ENCODE measurements around the gene PCDHGB3. TPM values are rescaled to one million over a fixed set of nuclear protein-coding genes. Genes with fewer than 3 reads are reported as not detected.
"Not testable (repeated sequence)": the region's sequence is repeated elsewhere in the genome, so short reads cannot be mapped to it uniquely, and the experiment has no call there.

PCDHGB3 gene
- total and polyA plus RNA-seq, 2 donors (not counting 3 experiments of a cell fraction or from before 2014, with no cell fraction given), result 1.8 to 2.0 TPM

DNA sequence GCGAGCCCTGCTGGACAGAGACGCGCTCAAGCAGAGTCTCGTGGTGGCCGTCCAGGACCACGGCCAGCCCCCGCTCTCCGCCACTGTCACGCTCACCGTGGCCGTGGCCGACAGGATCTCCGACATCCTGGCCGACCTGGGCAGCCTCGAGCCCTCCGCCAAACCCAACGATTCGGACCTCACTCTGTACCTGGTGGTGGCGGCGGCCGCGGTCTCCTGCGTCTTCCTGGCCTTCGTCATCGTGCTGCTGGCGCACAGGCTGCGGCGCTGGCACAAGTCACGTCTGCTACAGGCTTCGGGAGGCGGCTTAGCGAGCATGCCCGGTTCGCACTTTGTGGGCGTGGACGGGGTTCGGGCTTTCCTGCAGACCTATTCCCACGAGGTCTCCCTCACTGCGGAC, 37.5 kb upstream of the PCDHGB3 start:
- H3K9ac ChIP-seq (replicated peaks; ENCODE audit: extremely low read depth, insufficient read depth, low read length); DNase-seq (ENCODE audit: low read depth, low spot score); dilution Hi-C loops (cut with MboI; ENCODE audit: extremely low pct_ligation_motif_present, low sequenced_read_pairs); H3K36me3 ChIP-seq (ENCODE audit: control insufficient read depth in 2 of 2, extremely low read depth in 1 of 2, insufficient read depth in 2 of 2, low read length in 2 of 2); H3K9me1 ChIP-seq (replicated peaks; ENCODE audit: control insufficient read depth, extremely low read depth, insufficient read depth, low read length); H3K9me3 ChIP-seq (replicated peaks; ENCODE audit: control insufficient read depth, insufficient read depth, low read length); H3K4me3 ChIP-seq (replicated peaks in 1 of 3; ENCODE audit: insufficient read depth in 1 of 3, low read depth in 1 of 3, low read length in 3 of 3); intact Hi-C loops (cut with micrococcal nuclease); H4K20me1 ChIP-seq (replicated peaks; ENCODE audit: control insufficient read depth, extremely low read depth, insufficient read depth, low read length); H3K4me2 ChIP-seq (ENCODE audit: insufficient read depth, low read length); H3K4me1 ChIP-seq (ENCODE audit: control insufficient read depth, extremely low read depth, insufficient read depth, low read length); POLR2A ChIA-PET; H3K79me2 ChIP-seq (ENCODE audit: control insufficient read depth, insufficient read depth, low read length); H3K27ac ChIP-seq (ENCODE audit: insufficient read depth, low read depth, low read length); FAIRE-seq; BruUV-seq (replicated peaks); H2AFZ ChIP-seq (ENCODE audit: low read depth, low read length): not testable (repeated sequence)
- peak; percentile 45 for TF ChIP-seq EZH2 (IDR thresholded peaks at IDR 0.05; ENCODE audit: borderline replicate concordance, low read depth, low read length, severe bottlenecking)
- H3K27me3 ChIP-seq (ENCODE audit: control insufficient read depth in 2 of 2, insufficient read depth in 2 of 2, low read length in 2 of 2), result peaks cover 23 to 80% of the 10 kb centered on the region in 2 experiments
- CTCF ChIA-PET, result interaction anchor here (0.7 to 1.4 kb wide), 3 partner anchors 9 to 231 kb away, joined by 4 read pairs; no protein-coding TSS in a partner anchor

DNA sequence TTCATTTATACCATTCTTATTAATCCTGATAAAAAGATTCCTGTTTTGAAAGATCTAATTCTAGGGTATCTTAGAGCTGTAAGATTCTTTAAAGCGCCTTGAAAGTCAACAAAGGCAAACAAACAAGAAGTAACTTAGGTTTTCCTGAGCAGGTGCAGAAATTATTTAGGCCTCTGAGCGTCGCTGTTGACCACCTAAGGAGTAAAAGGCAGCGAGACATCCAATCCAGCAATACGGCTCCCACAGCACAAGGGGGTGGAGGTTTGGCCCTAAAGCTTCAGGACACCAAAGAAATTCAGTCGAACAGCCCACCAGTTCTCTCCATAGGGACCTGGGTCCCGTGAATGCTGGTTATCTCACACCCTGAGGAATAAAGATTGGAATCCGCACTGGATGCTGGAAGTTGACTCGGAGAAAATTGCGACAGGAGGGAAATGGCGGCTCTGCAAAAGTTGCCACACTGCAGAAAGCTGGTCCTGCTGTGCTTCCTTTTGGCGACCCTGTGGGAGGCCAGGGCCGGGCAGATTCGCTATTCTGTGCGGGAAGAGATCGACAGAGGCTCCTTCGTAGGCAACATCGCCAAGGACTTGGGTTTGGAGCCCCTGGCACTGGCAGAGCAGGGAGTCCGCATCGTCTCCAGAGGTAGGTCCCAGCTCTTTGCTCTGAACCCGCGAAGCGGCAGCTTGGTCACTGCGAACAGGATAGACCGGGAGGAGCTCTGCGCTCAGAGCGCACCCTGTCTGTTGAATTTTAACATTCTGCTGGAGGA, 31.3 kb upstream of the PCDHGB3 start, which contains the start of gene PCDHGA2:
Gene PCDHGA2, plus strand, starts transcription at position 223 of the 769 bp plus-strand sequence.
- Histone ChIP-seq H2AFZ (ENCODE audit: low read depth, low read length) (peak within 1 kb of the TSS; percentile 69), H4K20me1 (replicated peaks; ENCODE audit: control insufficient read depth, extremely low read depth, insufficient read depth, low read length) (no peaks in the 10 kb centered on the region), H3K27ac (ENCODE audit: insufficient read depth, low read depth, low read length) (no peak within 1 kb of the TSS), H3K4me3 (replicated peaks in 1 of 3; ENCODE audit: insufficient read depth in 1 of 3, low read depth in 1 of 3, low read length in 3 of 3) (peak within 1 kb of the TSS in 2 of 3 experiments; percentile 16 to 53), H3K9me1 (replicated peaks; ENCODE audit: control insufficient read depth, extremely low read depth, insufficient read depth, low read length) (no peaks in the 10 kb centered on the region), H3K79me2 (ENCODE audit: control insufficient read depth, insufficient read depth, low read length) (no peaks in the 10 kb centered on the region), H3K4me2 (ENCODE audit: insufficient read depth, low read length) (peak within 1 kb of the TSS; percentile 53), H3K36me3 (ENCODE audit: control insufficient read depth in 2 of 2, extremely low read depth in 1 of 2, insufficient read depth in 2 of 2, low read length in 2 of 2) (no peaks in the 10 kb centered on the region), H3K9ac (replicated peaks; ENCODE audit: extremely low read depth, insufficient read depth, low read length) (no peak within 1 kb of the TSS), H3K9me3 (replicated peaks; ENCODE audit: control insufficient read depth, insufficient read depth, low read length) (no peaks in the 10 kb centered on the region), H3K27me3 (ENCODE audit: control insufficient read depth in 2 of 2, insufficient read depth in 2 of 2, low read length in 2 of 2) (peaks cover 15 to 66% of the 10 kb centered on the region in 2 experiments), H3K4me1 (ENCODE audit: control insufficient read depth, extremely low read depth, insufficient read depth, low read length) (no peaks in the 10 kb centered on the region)
- TF ChIP-seq, protein P1, sequence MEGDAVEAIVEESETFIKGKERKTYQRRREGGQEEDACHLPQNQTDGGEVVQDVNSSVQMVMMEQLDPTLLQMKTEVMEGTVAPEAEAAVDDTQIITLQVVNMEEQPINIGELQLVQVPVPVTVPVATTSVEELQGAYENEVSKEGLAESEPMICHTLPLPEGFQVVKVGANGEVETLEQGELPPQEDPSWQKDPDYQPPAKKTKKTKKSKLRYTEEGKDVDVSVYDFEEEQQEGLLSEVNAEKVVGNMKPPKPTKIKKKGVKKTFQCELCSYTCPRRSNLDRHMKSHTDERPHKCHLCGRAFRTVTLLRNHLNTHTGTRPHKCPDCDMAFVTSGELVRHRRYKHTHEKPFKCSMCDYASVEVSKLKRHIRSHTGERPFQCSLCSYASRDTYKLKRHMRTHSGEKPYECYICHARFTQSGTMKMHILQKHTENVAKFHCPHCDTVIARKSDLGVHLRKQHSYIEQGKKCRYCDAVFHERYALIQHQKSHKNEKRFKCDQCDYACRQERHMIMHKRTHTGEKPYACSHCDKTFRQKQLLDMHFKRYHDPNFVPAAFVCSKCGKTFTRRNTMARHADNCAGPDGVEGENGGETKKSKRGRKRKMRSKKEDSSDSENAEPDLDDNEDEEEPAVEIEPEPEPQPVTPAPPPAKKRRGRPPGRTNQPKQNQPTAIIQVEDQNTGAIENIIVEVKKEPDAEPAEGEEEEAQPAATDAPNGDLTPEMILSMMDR (IDR thresholded peaks at IDR 0.05; ENCODE audit: extremely low read depth in 1 of 2, insufficient read depth in 1 of 2, low read depth in 1 of 2, low read length in 2 of 2), result peak; percentile 43 to 54
- TF ChIP-seq POLR2AphosphoS5 (IDR thresholded peaks at IDR 0.05; ENCODE audit: insufficient read depth, low read depth, low read length), result no peak
- DNase-seq (ENCODE audit: low read depth, low spot score) (peak; percentile 59), FAIRE-seq (peak; percentile 86)
- ChIA-PET POLR2A (no interaction called here), CTCF (interaction anchor here (0.6 to 3.0 kb wide), 28 partner anchors 8 to 228 kb away, joined by 3 to 51 read pairs (median 7); partner anchors contain the start of genes PCDHB14, PCDHGA1, PCDHGA10 and PCDHGA11)
- TSS peak; percentile 19 for BruUV-seq (replicated peaks)
- dilution Hi-C loops (cut with MboI; ENCODE audit: extremely low pct_ligation_motif_present, low sequenced_read_pairs), result no loop called here
- intact Hi-C loops (cut with micrococcal nuclease), result loop anchor here (5.0 kb wide), 1 partner anchor 184 kb away; no protein-coding TSS in a partner anchor

DNA sequence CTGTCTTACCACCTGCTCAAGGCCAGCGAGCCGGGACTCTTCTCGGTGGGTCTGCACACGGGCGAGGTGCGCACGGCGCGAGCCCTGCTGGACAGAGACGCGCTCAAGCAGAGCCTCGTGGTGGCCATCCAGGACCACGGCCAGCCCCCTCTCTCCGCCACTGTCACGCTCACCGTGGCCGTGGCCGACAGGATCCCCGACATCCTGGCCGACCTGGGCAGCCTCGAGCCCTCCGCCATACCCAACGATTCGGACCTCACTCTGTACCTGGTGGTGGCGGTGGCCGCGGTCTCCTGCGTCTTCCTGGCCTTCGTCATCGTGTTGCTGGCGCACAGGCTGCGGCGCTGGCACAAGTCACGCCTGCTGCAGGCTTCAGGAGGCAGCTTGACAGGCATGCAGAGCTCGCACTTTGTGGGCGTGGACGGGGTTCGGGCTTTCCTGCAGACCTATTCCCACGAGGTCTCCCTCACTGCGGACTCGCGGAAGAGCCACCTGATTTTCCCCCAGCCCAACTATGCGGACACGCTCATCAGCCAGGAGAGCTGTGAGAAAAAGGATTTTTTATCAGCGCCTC, 29.2 kb upstream of the PCDHGB3 start:
- BruUV-seq (replicated peaks); H3K9me1 ChIP-seq (replicated peaks; ENCODE audit: control insufficient read depth, extremely low read depth, insufficient read depth, low read length); H3K79me2 ChIP-seq (ENCODE audit: control insufficient read depth, insufficient read depth, low read length); dilution Hi-C loops (cut with MboI; ENCODE audit: extremely low pct_ligation_motif_present, low sequenced_read_pairs); H3K4me1 ChIP-seq (ENCODE audit: control insufficient read depth, extremely low read depth, insufficient read depth, low read length); H3K4me2 ChIP-seq (ENCODE audit: insufficient read depth, low read length); FAIRE-seq; H2AFZ ChIP-seq (ENCODE audit: low read depth, low read length); POLR2A ChIA-PET; H3K9me3 ChIP-seq (replicated peaks; ENCODE audit: control insufficient read depth, insufficient read depth, low read length); H3K27ac ChIP-seq (ENCODE audit: insufficient read depth, low read depth, low read length); H3K4me3 ChIP-seq (replicated peaks in 1 of 3; ENCODE audit: insufficient read depth in 1 of 3, low read depth in 1 of 3, low read length in 3 of 3); H4K20me1 ChIP-seq (replicated peaks; ENCODE audit: control insufficient read depth, extremely low read depth, insufficient read depth, low read length); H3K9ac ChIP-seq (replicated peaks; ENCODE audit: extremely low read depth, insufficient read depth, low read length); DNase-seq (ENCODE audit: low read depth, low spot score); intact Hi-C loops (cut with micrococcal nuclease); H3K36me3 ChIP-seq (ENCODE audit: control insufficient read depth in 2 of 2, extremely low read depth in 1 of 2, insufficient read depth in 2 of 2, low read length in 2 of 2): not testable (repeated sequence)
- peaks cover 14 to 51% of the 10 kb centered on the region in 2 experiments for H3K27me3 ChIP-seq (ENCODE audit: control insufficient read depth in 2 of 2, insufficient read depth in 2 of 2, low read length in 2 of 2)
- CTCF ChIA-PET, result interaction anchor here (3.8 kb wide), 1 partner anchor 223 kb away, joined by 38 read pairs; no protein-coding TSS in a partner anchor
